K562 (cell line): Measurements from ENCODE around the gene TEKT2.

ENCODE experiments used
- BRD4 ChIP-seq: fragments of 200-600 bp; sonication (generic); IDR thresholded peaks from 2 replicates; pipeline ENCODE4 v1.6.1; 2017; ENCODE audit warnings: inconsistent platforms
- CEBPZ ChIP-seq: fragments of 150-350 bp; IDR thresholded peaks from 2 replicates; pipeline ENCODE4 v1.6.1; 2014; ENCODE audit warnings: low read depth, mild to moderate bottlenecking, low read length, borderline replicate concordance
- CTCF ChIP-seq, 3 experiments: IDR thresholded peaks in 2 of 3; conservative IDR thresholded peaks in 1 of 3; 2 replicates each; pipeline ENCODE4 v1.5.1; 2011 to 2012; ENCODE audit warnings: low read length in 3 of 3, mild to moderate bottlenecking in 3 of 3, control low read depth in 2 of 3, improper control_type of control experiment in 1 of 3, inconsistent platforms in 1 of 3, low read depth in 1 of 3, mixed read lengths in 1 of 3, moderate library complexity in 1 of 3; ENCODE audit not compliant: insufficient read depth in 2 of 3
- HDAC2 ChIP-seq: fragments of 450-650 bp; IDR thresholded peaks from 2 replicates; pipeline ENCODE4 v1.6.1; 2016; ENCODE audit warnings: mild to moderate bottlenecking
- MEIS2 ChIP-seq: fragments of 450-650 bp; IDR thresholded peaks from 2 replicates; pipeline ENCODE4 v1.6.1; 2014; ENCODE audit warnings: mild to moderate bottlenecking; ENCODE audit not compliant: partially characterized antibody
- NFIC ChIP-seq: fragments of 450-650 bp; IDR thresholded peaks from 2 replicates; pipeline ENCODE4 v1.6.1; 2017; ENCODE audit warnings: mild to moderate bottlenecking, inconsistent platforms
- ZNF79 ChIP-seq: fragments of 250-450 bp; sonication (Bioruptor Pico); IDR thresholded peaks from 2 replicates; pipeline ENCODE4 v1.4.0; 2020; ENCODE audit warnings: low read depth, mild to moderate bottlenecking, moderate library complexity

DNA sequence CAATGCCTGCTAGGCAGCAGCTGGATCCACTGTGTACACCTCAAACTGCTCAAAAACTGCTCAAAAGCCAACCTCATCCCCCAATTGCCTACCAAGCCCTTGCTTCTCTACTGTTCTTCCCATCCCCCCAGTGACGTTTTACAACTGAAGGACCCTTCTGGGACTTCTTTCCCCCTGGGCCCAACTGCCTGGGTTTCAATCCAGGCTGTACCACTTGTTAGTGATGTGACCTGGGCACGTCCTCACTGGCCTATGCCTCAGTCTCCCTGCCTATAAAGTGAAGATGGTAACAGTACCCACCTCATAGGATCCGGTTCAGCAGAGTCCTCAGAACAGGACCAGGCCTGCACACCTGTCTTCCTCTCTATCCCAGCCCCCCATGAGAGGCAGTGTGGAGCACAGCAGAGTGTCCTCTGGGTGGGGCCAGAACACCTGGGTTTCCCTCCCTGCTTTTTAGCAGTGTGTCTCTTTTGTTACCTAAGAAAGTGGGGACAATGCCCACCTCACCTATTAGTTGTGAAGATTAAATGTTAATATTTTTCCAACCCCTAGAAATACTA lies 1.9 kb upstream of the TEKT2 start:
- TF ChIP-seq BRD4 (no peak), ZNF79 (CRISPR knock-in tag) (no peak), NFIC (no peak), CTCF (IDR thresholded peaks at IDR 0.05 in 2 of 3, conservative IDR thresholded peaks at IDR 0.05 in 1 of 3; ENCODE audit: insufficient read depth in 2 of 3, low read depth in 1 of 3, low read length in 3 of 3) (peak; percentile 22 to 39 (median 23); a peak in 2 of 6 replicates), HDAC2 (no peak), CEBPZ (no peak), MEIS2 (no peak)
